GM18951 (cell line): ENCODE results near the gene TMEM165.

Experiments
- POLR2A ChIP-seq: IDR thresholded peaks from 4 replicates; pipeline ENCODE4 v1.6.1; 2011; ENCODE audit warnings: mild to moderate bottlenecking; ENCODE audit not compliant: insufficient read length, insufficient read depth; ENCODE audit errors: extremely low read depth
- in situ Hi-C: fragments of 300-500 bp; cut with MboI; formaldehyde crosslinking; loops from one replicate; pipeline ENCODE4 v1.12.0; 2022; ENCODE audit warnings: low sequenced_read_pairs, mixed read lengths, inconsistent platforms; ENCODE audit not compliant: unreplicated experiment

Gene TMEM165

DNA sequence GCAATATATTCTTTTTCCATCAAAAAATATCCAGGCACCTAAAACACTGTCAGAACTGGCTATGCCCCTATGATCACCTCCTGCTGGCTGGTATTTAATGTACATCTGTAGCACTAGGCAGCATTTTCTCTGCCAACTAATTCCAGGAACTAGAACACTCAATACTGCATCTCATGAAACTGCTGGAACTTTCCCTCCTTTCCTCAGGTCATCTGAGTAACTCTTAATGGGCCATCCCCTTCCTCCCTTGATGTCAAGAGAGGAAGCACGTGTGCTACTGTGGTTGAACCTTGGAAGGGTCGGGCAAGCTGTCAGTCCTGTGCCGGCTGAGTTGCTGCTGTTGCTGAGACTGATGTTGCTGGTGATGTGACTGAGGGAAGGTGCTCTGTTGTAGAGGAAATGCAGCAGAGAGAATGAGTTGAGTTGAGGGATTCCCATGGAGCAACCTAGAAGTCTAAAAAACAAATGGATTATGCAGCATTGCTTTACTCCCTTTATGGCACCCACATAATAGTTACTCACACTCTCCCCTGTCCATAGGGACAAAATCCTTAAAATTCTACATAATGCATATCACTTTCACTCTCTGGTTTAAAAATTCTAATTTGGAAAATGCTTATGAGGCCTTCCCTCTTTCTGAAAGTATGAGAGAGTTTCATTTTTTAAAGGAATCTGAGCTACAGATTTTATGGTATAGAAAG is 39.5 kb downstream of the TMEM165 start:
- no peak for TF ChIP-seq POLR2A
- in situ Hi-C loops, result no loop called here

DNA sequence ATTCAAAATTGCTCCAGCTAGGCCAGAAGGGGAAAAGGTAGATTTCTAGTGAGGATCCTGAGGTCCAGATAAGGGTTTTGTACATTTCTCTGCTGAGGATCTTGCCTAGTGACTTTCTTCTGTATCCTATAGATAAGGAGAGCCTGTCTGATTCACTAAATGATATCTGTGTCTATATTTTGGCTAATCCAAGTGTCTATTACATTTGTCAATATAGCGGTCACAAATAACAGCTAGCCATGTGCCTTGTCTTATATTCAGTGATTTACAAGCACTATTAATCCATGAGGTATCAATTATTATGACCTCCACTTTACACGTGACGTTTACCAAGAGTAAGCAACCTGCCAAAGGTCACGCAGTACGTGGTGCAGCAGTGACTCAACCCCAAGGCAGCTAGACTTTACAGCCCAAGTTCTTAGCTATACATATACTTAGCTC is 41.6 kb downstream of the TMEM165 start:
- in situ Hi-C loops, result no loop called here
- no peak for TF ChIP-seq POLR2A

DNA sequence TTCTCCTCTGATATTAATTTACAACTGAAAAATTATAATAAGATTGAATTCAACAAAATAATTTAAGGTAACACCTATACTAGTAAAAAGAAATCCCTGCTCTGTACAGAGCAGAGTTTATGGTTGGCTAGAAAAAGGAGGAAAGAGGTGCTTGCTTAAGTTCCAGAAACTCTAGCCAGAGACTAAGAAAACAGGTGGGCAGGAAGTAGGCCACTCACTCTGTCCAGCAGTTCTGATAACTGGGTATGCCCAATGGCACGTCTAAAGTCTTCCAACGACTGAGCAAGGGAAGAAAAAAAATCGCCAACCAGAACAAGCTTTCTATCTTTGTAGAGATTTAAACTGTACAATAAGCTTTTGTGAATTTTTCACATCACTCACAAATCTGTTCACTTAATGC is 42.1 kb downstream of the TMEM165 start:
- TF ChIP-seq POLR2A, result no peak
- in situ Hi-C loops, result no loop called here

GRCh38 chr4:55438314-55438713 is 42.6 kb downstream of the TMEM165 start:
- in situ Hi-C loops, result no loop called here
- TF ChIP-seq POLR2A, result no peak

GRCh38 chr4:55439023-55439422 is 43.3 kb downstream of the TMEM165 start:
- in situ Hi-C loops, result no loop called here
- TF ChIP-seq POLR2A, result no peak

DNA sequence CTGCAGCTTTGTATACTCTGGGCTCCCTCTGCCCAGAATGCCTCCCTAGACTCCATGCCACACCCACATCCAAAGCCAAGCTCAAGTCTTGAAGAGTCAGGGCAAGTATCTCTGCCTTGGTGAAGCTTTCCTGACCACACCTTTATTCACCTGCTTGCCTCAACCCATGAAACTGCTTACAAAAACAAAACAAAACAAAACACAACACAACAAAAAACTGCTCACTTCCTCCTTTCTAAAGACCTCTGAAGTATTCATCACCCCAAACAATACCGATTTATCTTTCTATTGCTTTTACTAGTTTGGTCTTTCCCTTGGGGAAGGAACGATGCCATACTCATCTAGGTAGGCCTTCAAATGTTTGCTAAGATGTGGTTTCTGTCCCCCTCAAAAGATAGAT is 45.0 kb downstream of the TMEM165 start:
- in situ Hi-C loops, result no loop called here
- TF ChIP-seq POLR2A, result no peak

DNA sequence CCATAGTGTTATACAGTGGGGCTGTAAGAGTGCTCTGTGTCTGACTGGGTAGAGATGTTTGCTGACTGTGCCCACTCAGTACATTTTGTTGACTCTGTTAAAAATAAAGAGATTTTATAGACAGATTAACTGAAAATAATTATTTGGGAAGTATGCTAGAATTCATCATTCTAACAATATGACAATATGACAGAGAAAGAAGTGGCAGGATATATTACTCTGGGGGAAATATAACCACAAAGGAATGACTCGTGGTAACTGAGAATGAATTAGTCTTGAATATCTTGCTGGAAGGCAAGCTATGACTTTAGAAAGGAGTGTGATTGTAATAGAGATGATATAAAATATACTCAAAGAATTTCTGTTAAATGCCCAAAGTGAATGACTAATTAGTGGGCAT is 46.8 kb downstream of the TMEM165 start:
- no peak for TF ChIP-seq POLR2A
- in situ Hi-C loops, result no loop called here

DNA sequence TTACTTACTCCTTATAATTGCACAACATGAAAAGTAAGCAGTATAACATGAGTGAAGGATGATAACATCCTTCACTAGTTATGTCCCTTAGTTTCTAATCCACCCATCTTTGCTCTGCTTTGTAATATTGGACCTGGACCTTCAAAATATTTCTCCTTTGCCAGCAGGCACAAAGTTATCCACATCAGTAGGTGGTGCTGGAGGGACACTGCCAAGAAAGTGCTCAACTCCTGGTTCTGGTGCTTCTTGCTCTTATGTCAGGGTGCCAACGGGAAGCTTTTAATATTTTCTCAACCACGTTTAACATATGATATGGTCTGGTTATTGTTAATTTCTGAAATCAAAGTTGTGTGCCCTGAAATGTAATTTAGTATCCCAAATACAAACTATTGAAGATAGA is 49.1 kb downstream of the TMEM165 start:
- in situ Hi-C loops, result no loop called here

GRCh38 chr4:55445921-55446577 is 50.3 kb downstream of the TMEM165 start:
- no peak for TF ChIP-seq POLR2A
- in situ Hi-C loops, result no loop called here

More for the DNA sequence above, 49.1 kb downstream of the TMEM165 start:
- no peak for TF ChIP-seq POLR2A

GRCh38 chr4:55446578-55446922 is 50.8 kb downstream of the TMEM165 start:
- no peak for TF ChIP-seq POLR2A
- in situ Hi-C loops, result no loop called here

- in situ Hi-C loops, result no loop called here
- no peak for TF ChIP-seq POLR2A
Measured at GRCh38 chr4:55447108-55447708, 51.5 kb downstream of the TMEM165 start.

GRCh38 chr4:55447831-55448230 is 52.1 kb downstream of the TMEM165 start:
- in situ Hi-C loops, result no loop called here
- no peak for TF ChIP-seq POLR2A

GRCh38 chr4:55450566-55450965 is 54.8 kb downstream of the TMEM165 start:
- in situ Hi-C loops, result no loop called here
- no peak for TF ChIP-seq POLR2A

- TF ChIP-seq POLR2A, result no peak
- in situ Hi-C loops, result no loop called here
Measured at GRCh38 chr4:55458164-55458563, 62.4 kb downstream of the TMEM165 start.
